Daoy (cell line): ENCODE measurements around the gene KRT83. TPM values are rescaled to one million over a fixed set of nuclear protein-coding genes. Genes with fewer than 3 reads are reported as not detected.
"Not testable (repeated sequence)": the region's sequence is repeated elsewhere in the genome, so short reads cannot be mapped to it uniquely, and the experiment has no call there.

Experiments used
- DNase-seq: peaks from one replicate; pipeline ENCODE4 v3.0.0-alpha.2; 2015; ENCODE audit warnings: low read depth
- total RNA-seq: library from RNA; depleted of rRNA; stranded (reverse); fragments of >200 nt; shearing (Covaris generic); gene quantifications from 2 replicates; pipeline ENCODE4 v1.2.3, GENCODE V29; 2014

KRT83 gene
- total RNA-seq, 1 experiment from 2014 or later = not detected

- no peak for DNase-seq
Measured at GRCh38 chr12:52353766-52354165, 32.6 kb upstream of the KRT83 start.

GRCh38 chr12:52352951-52353350 lies 31.8 kb upstream of the KRT83 start:
- no peak for DNase-seq

- no peak for DNase-seq
Measured at GRCh38 chr12:52351196-52352059, 30.2 kb upstream of the KRT83 start.

GRCh38 chr12:52350786-52351185 lies 29.6 kb upstream of the KRT83 start:
- no peak for DNase-seq

- DNase-seq = no peak
Measured at GRCh38 chr12:52350021-52350620, 28.9 kb upstream of the KRT83 start.

GRCh38 chr12:52349196-52349595 lies 28.0 kb upstream of the KRT83 start:
- DNase-seq = no peak

- DNase-seq = no peak
Measured at GRCh38 chr12:52347551-52348510, 26.6 kb upstream of the KRT83 start.

- DNase-seq = no peak
Measured at GRCh38 chr12:52347016-52347415, 25.8 kb upstream of the KRT83 start.

- no peak for DNase-seq
Measured at GRCh38 chr12:52346593-52346992, 25.4 kb upstream of the KRT83 start.

GRCh38 chr12:52345041-52345440 lies 23.8 kb upstream of the KRT83 start:
- not testable (repeated sequence) for DNase-seq

GRCh38 chr12:52344111-52344510 lies 22.9 kb upstream of the KRT83 start:
- DNase-seq = no peak

GRCh38 chr12:52343550-52343949 lies 22.4 kb upstream of the KRT83 start:
- no peak for DNase-seq

- DNase-seq = no peak
Measured at GRCh38 chr12:52342781-52343490, 21.7 kb upstream of the KRT83 start.

GRCh38 chr12:52341066-52341580 lies 19.9 kb upstream of the KRT83 start:
- no peak for DNase-seq

- no peak for DNase-seq
Measured at GRCh38 chr12:52338241-52338960, 17.2 kb upstream of the KRT83 start.

- DNase-seq = no peak
Measured at GRCh38 chr12:52337054-52337453, 15.9 kb upstream of the KRT83 start.

GRCh38 chr12:52336641-52337040 lies 15.4 kb upstream of the KRT83 start:
- no peak for DNase-seq

- no peak for DNase-seq
Measured at GRCh38 chr12:52335598-52336262, 14.5 kb upstream of the KRT83 start.

- no peak for DNase-seq
Measured at GRCh38 chr12:52334185-52334584, 13.0 kb upstream of the KRT83 start.

GRCh38 chr12:52333321-52333720 lies 12.1 kb upstream of the KRT83 start:
- no peak for DNase-seq
